ENCODE results near the gene CD163.
"Not testable (repeated sequence)": the region's sequence is repeated elsewhere in the genome, so short reads cannot be mapped to it uniquely, and the experiment has no call there.

DNA sequence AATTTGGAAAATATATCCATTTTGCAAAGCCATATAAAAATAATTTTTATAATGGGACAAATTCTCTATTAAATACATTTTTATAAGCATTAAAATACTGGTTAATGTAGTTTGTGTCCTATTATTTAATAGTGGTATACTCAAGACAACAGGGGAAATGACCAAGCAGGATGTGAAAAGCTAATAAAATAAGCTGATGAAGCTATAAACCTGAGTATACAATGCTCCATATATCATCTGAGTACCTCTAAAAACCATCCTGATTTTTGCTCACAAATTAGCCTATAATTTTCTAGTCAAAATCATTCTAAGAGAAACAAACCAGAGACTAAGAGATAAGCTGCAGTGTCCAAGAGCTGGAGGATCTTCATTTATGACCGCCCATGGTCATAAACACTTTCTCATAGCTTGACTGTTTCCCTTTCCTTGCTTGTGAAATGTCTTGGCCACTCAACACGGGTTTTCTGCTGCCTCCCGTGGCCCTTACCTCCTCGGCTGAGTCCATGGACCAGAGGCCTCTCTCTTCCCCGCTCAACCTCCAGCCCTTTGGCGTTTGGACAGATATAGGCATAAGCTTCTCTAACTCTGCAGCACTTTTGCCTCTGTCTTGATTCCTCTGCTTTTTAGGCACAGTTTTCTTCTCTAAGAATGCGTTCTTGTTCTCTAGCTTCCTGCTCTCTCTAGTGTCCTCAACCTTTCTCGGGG, 65.1 kb downstream of the CD163 start:
- TF ChIP-seq, protein P1, sequence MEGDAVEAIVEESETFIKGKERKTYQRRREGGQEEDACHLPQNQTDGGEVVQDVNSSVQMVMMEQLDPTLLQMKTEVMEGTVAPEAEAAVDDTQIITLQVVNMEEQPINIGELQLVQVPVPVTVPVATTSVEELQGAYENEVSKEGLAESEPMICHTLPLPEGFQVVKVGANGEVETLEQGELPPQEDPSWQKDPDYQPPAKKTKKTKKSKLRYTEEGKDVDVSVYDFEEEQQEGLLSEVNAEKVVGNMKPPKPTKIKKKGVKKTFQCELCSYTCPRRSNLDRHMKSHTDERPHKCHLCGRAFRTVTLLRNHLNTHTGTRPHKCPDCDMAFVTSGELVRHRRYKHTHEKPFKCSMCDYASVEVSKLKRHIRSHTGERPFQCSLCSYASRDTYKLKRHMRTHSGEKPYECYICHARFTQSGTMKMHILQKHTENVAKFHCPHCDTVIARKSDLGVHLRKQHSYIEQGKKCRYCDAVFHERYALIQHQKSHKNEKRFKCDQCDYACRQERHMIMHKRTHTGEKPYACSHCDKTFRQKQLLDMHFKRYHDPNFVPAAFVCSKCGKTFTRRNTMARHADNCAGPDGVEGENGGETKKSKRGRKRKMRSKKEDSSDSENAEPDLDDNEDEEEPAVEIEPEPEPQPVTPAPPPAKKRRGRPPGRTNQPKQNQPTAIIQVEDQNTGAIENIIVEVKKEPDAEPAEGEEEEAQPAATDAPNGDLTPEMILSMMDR (conservative IDR thresholded peaks at IDR 0.05 in 1 of 2, IDR thresholded peaks at IDR 0.05 in 1 of 2; ENCODE audit: low read depth in 1 of 2, low read length in 2 of 2): not testable (repeated sequence)
- TF ChIP-seq EZH2 (IDR thresholded peaks at IDR 0.05; ENCODE audit: low read length, missing control alignments): not testable (repeated sequence)

Measured in fibroblast of lung (primary cell).